ENCODE results near the gene RAB19. TPM values are rescaled to one million over a fixed set of nuclear protein-coding genes. Genes with fewer than 3 reads are reported as not detected.

Gene RAB19
- 0.27 TPM in 1 of 2 replicates, not detected in the other for total RNA-seq

GRCh38 chr7:140403878-140404564 lies at the start of gene RAB19:
Gene RAB19, plus strand, starts transcription at chr7:140404058. Its CDS starts 3,589 bp downstream, at chr7:140407647.

GRCh38 chr7:140397784-140398750 lies 5.8 kb upstream of the RAB19 start, which contains the start of gene SLC37A3:
Gene SLC37A3, minus strand, starts transcription at chr7:140398530. Its CDS starts 16,004 bp downstream, at chr7:140382526.

Other genes with a start within 250 kb of the RAB19 start
- 4.8 and 7.5 TPM in 2 replicates for gene KDM7A, start 227.1 kb upstream of the RAB19 start, total RNA-seq
- gene SLC37A3, start 5.5 kb upstream of the RAB19 start, total RNA-seq: 47.2 and 57.3 TPM in 2 replicates
- 49.0 and 59.7 TPM in 2 replicates for gene MKRN1, start 75.4 kb downstream of the RAB19 start, total RNA-seq
- gene DENND2A, start 236.8 kb downstream of the RAB19 start, total RNA-seq: under 0.01 and 0.66 TPM in 2 replicates